GM12875 (cell line): ENCODE measurements around the gene DCBLD1.

Source experiments
- H3K4me3 ChIP-seq: one replicate; pipeline ENCODE4 v1.5.1; 2011; ENCODE audit warnings: low read depth, low read length, control low read depth
- CTCF ChIP-seq: IDR thresholded peaks from 2 replicates; pipeline ENCODE4 v1.5.1; 2011; ENCODE audit warnings: low read depth, mild to moderate bottlenecking, control low read depth, inconsistent platforms, low read length, moderate library complexity, borderline replicate concordance; ENCODE audit not compliant: insufficient read depth

DCBLD1 gene

GRCh38 chr6:117549611-117550010, 67.1 kb downstream of the DCBLD1 start:
- TF ChIP-seq CTCF, result no peak
- no peak overlapping the region for H3K4me3 ChIP-seq

- TF ChIP-seq CTCF, result no peak
- H3K4me3 ChIP-seq, result no peak overlapping the region
Observed at GRCh38 chr6:117550078-117550600, 67.7 kb downstream of the DCBLD1 start.

DNA sequence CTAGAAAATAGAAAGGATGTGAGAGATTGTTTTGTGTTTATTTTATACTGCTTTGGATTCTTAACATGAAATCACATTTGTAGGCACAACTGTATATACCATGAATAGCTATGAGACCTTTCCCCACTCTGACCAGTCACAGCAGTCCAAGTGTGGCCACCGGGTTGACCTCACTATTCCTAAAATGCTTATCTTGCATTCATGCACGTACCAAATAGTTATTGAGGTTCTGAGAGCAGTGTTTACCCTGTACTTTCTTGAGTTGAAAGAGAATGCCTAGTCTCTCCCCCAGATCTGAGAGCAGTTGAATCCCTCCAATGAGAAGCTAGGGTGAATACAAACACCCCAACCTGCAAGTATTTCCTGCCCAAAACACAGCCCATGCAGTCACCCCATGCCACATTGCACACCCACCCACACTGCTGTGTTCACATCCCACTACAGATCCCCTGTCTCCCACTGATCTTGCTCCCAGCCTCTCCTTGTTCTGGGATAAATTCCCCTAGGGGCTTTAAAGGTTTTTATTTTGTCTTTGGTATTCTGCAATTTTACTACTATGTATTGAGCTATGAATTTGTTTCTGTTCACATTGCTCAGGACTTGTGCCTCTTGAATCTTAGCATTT, 68.3 kb downstream of the DCBLD1 start:
- H3K4me3 ChIP-seq, result no peak overlapping the region
- no peak for TF ChIP-seq CTCF

- H3K4me3 ChIP-seq, result no peak overlapping the region
- no peak for TF ChIP-seq CTCF
Observed at GRCh38 chr6:117552618-117553017, 70.1 kb downstream of the DCBLD1 start.

- no peak overlapping the region for H3K4me3 ChIP-seq
- TF ChIP-seq CTCF, result no peak
Observed at GRCh38 chr6:117553142-117553541, 70.7 kb downstream of the DCBLD1 start.

GRCh38 chr6:117555262-117555849, 72.9 kb downstream of the DCBLD1 start:
- H3K4me3 ChIP-seq, result no peak overlapping the region
- TF ChIP-seq CTCF, result no peak
